K562 (cell line): ENCODE measurements around the gene ZNF691. TPM values are rescaled to one million over a fixed set of nuclear protein-coding genes. Genes with fewer than 3 reads are reported as not detected.

Experiments used
- ATAC-seq: fragments of 200-7000 bp; cut with Tn5 transposase; 3 replicates; pipeline ENCODE4 v1.9.1; 2020; ENCODE audit warnings: moderate library complexity
- BruUV-seq: library from RNA; stranded (reverse); fragments of 400-500 nt; replicated peaks from 2 replicates; lab custom pipeline; 2021; lab: Mats Ljungman, UMichigan
- CTCF ChIA-PET: fragments of 300-600 bp; formaldehyde crosslinking; extraction: SDS; loops from one replicate; lab custom pipeline; 2021; ENCODE audit warnings: low intra/inter-chr PET ratio; lab: Yijun Ruan, JAX
- POLR2A ChIA-PET: fragments of 300-600, 350-650 bp; sonication (Branson Sonifier 250); formaldehyde crosslinking; extraction: SDS; loops from one replicate; lab custom pipeline; 2021; ENCODE audit warnings: antibody characterized with exemption, inconsistent platforms; lab: Yijun Ruan, JAX
- DNase-seq, 4 experiments: peaks; one replicate each; pipeline versions ENCODE4 v3.0.0 to v3.0.0-alpha.2; 2011 to 2018; ENCODE audit warnings: low spot score in 3 of 4, mixed read lengths in 3 of 4; ENCODE audit errors: extremely low read depth in 1 of 4
- FAIRE-seq: peaks from 2 replicates; lab custom pipeline; 2011; peaks lifted over from hg19 to GRCh38; lab: Jason Lieb, UNC
- H2AFZ ChIP-seq: 2 replicates; pipeline ENCODE4 v1.6.0; 2011; ENCODE audit warnings: low read depth, low read length, control low read depth, inconsistent platforms
- H3K27ac ChIP-seq: fragments of 200-600 bp; 3 replicates; pipeline ENCODE4 v1.8.0; 2011; ENCODE audit warnings: low read depth, mild to moderate bottlenecking, control low read depth, inconsistent platforms, low read length, moderate library complexity, mixed read lengths; ENCODE audit errors: extremely low read depth
- H3K27me3 ChIP-seq, 2 experiments: fragments of 300-600 bp in 1 of 2; 2 replicates in 1 of 2; 3 replicates in 1 of 2; pipeline versions ENCODE4 v1.6.0 to v1.8.0; 2011; ENCODE audit warnings: inconsistent platforms in 2 of 2, low read length in 2 of 2, mild to moderate bottlenecking in 1 of 2, mixed read lengths in 1 of 2, moderate library complexity in 1 of 2; ENCODE audit not compliant: control insufficient read depth in 2 of 2, insufficient read depth in 2 of 2
- H3K36me3 ChIP-seq: fragments of 300-600 bp; 3 replicates; pipeline ENCODE4 v1.8.0; 2011; ENCODE audit warnings: mild to moderate bottlenecking, low read length, inconsistent platforms; ENCODE audit not compliant: control insufficient read depth, insufficient read depth
- H3K4me1 ChIP-seq, 2 experiments: fragments of 200-600 bp in 1 of 2; replicated peaks in 1 of 2; 2 replicates in 1 of 2; 3 replicates in 1 of 2; pipeline versions ENCODE4 v1.5.1 to v1.8.0; 2011; ENCODE audit warnings: inconsistent platforms in 2 of 2, low read length in 2 of 2, mild to moderate bottlenecking in 1 of 2, mixed read lengths in 1 of 2, moderate library complexity in 1 of 2; ENCODE audit not compliant: control insufficient read depth in 2 of 2, insufficient read depth in 2 of 2
- H3K4me2 ChIP-seq: 2 replicates; pipeline ENCODE4 v1.6.1; 2011; ENCODE audit warnings: low read length, control low read depth, inconsistent platforms, mixed read lengths; ENCODE audit not compliant: insufficient read depth
- H3K4me3 ChIP-seq: fragments of 200-600 bp; sonication (generic), shearing (Covaris generic); 2 replicates; pipeline ENCODE4 v1.5.1; 2016; ENCODE audit warnings: control low read depth, inconsistent platforms
- H3K79me2 ChIP-seq: fragments of 200-600 bp; 3 replicates; pipeline ENCODE4 v1.8.0; 2011; ENCODE audit warnings: low read length, inconsistent platforms; ENCODE audit not compliant: control insufficient read depth, insufficient read depth
- H3K9ac ChIP-seq, 2 experiments: 2 replicates each; pipeline versions ENCODE4 v1.6.0 to v1.6.1; 2011; ENCODE audit warnings: low read depth in 2 of 2, low read length in 2 of 2, control low read depth in 1 of 2, inconsistent platforms in 1 of 2, mild to moderate bottlenecking in 1 of 2, mixed read lengths in 1 of 2; ENCODE audit not compliant: insufficient read depth in 1 of 2
- H3K9me1 ChIP-seq: one replicate; pipeline ENCODE4 v1.6.0; 2011; ENCODE audit warnings: inconsistent platforms, mild to moderate bottlenecking, low read length, moderate library complexity; ENCODE audit not compliant: control insufficient read depth, insufficient read depth
- H3K9me3 ChIP-seq: replicated peaks from 2 replicates; pipeline ENCODE4 v1.5.1; 2011; ENCODE audit warnings: low read depth, low read length, inconsistent platforms; ENCODE audit not compliant: control insufficient read depth, insufficient read depth
- H4K20me1 ChIP-seq: replicated peaks from 2 replicates; pipeline ENCODE4 v1.6.1; 2011; ENCODE audit warnings: low read length, inconsistent platforms, mixed read lengths; ENCODE audit not compliant: control insufficient read depth, insufficient read depth
- ATF1 ChIP-seq, 2 experiments: fragments of 450-650 bp in 1 of 2; IDR thresholded peaks; 2 replicates each; pipeline ENCODE4 v1.6.1; 2016; ENCODE audit warnings: missing compliant biosample characterization in 1 of 2, missing genetic modification characterization in 1 of 2
- ATF3 ChIP-seq, 2 experiments: fragments of 450-650 bp in 1 of 2; sonication (generic) in 1 of 2; formaldehyde crosslinking in 1 of 2; IDR thresholded peaks in 1 of 2; conservative IDR thresholded peaks in 1 of 2; 2 replicates each; pipeline versions ENCODE4 v1.6.1 to v1.8.1; 2016 to 2023; ENCODE audit warnings: mild to moderate bottlenecking in 2 of 2, moderate library complexity in 2 of 2, inconsistent platforms in 1 of 2, missing genetic modification reagents in 1 of 2
- ATF7 ChIP-seq: fragments of 450-650 bp; IDR thresholded peaks from 2 replicates; pipeline ENCODE4 v1.7.1; 2014; ENCODE audit warnings: mild to moderate bottlenecking, moderate library complexity
- CTBP1 ChIP-seq: fragments of 450-650 bp; IDR thresholded peaks from 2 replicates; pipeline ENCODE4 v1.6.1; 2016; ENCODE audit warnings: borderline replicate concordance
- JUND ChIP-seq, 2 experiments: IDR thresholded peaks; 2 replicates in 1 of 2; 3 replicates in 1 of 2; pipeline ENCODE4 v1.6.1; 2011; ENCODE audit warnings: borderline replicate concordance in 2 of 2, low read depth in 2 of 2, low read length in 2 of 2, improper control_type of control experiment in 1 of 2, missing biosample characterization in 1 of 2, missing genetic modification characterization in 1 of 2, missing genetic modification reagents in 1 of 2
- MTA3 ChIP-seq: fragments of 450-650 bp; formaldehyde crosslinking; IDR thresholded peaks from 2 replicates; pipeline ENCODE4 v1.6.1; 2017; ENCODE audit warnings: mild to moderate bottlenecking, borderline replicate concordance
- NEUROD1 ChIP-seq: fragments of 150-350 bp; IDR thresholded peaks from 2 replicates; pipeline ENCODE4 v1.6.1; 2014; ENCODE audit warnings: borderline replicate concordance, low read length, low read depth; ENCODE audit not compliant: partially characterized antibody
- NR2C2 ChIP-seq, 2 experiments: fragments of 200-800 bp in 1 of 2; sonication (Bioruptor generic) in 1 of 2; sonication (generic) in 1 of 2; formaldehyde crosslinking in 1 of 2; IDR thresholded peaks; 2 replicates each; pipeline versions ENCODE4 v1.6.1 to v1.8.0; 2016 to 2022; ENCODE audit warnings: mild to moderate bottlenecking in 1 of 2, missing compliant biosample characterization in 1 of 2, missing genetic modification characterization in 1 of 2, missing genetic modification reagents in 1 of 2
- RCOR1 ChIP-seq, 2 experiments: IDR thresholded peaks; 2 replicates each; pipeline ENCODE4 v1.6.1; 2012; ENCODE audit warnings: low read depth in 2 of 2, low read length in 2 of 2, borderline replicate concordance in 1 of 2, improper control_type of control experiment in 1 of 2
- SMARCA4 ChIP-seq: fragments of 450-650 bp; IDR thresholded peaks from 2 replicates; pipeline ENCODE4 v1.6.1; 2016
- SRF ChIP-seq, 2 experiments: fragments of 250-450, 450-650 bp in 1 of 2; sonication (Bioruptor Pico) in 1 of 2; sonication (generic) in 1 of 2; formaldehyde crosslinking; IDR thresholded peaks; 2 replicates each; pipeline versions ENCODE4 v1.5.0 to v1.5.1; 2020 to 2022; ENCODE audit warnings: mild to moderate bottlenecking in 1 of 2, missing genetic modification reagents in 1 of 2
- STAG1 ChIP-seq: sonication (generic); formaldehyde crosslinking; IDR thresholded peaks from 2 replicates; pipeline ENCODE4 v1.5.0; 2020; ENCODE audit warnings: missing genetic modification reagents, borderline replicate concordance
- THRA ChIP-seq: fragments of 450-650 bp; IDR thresholded peaks from 2 replicates; pipeline ENCODE4 v1.6.1; 2017; ENCODE audit warnings: mild to moderate bottlenecking, moderate library complexity
- WGBS: fragments of 100-300 bp; shearing (Covaris generic); methylation state at CpG from one replicate; pipeline ENCODE4 v1.1.6; 2016; ENCODE audit warnings: low coverage, mixed read lengths; ENCODE audit not compliant: insufficient coverage; ENCODE audit errors: missing lambda C conversion rate; 5-methylcytosine and 5-hydroxymethylcytosine counted together
- in situ Hi-C: fragments of 300-500 bp; cut with MboI; formaldehyde crosslinking; loops from 4 replicates; pipeline ENCODE4 v1.15.0; 2018; ENCODE audit warnings: inconsistent platforms, mixed read lengths
- intact Hi-C: fragments of 100-400 bp; cut with micrococcal nuclease; formaldehyde crosslinking; loops from 2 replicates; pipeline ENCODE4 v1.14.2; 2022
- polyA plus RNA-seq, 8 experiments: library from polyadenylated mRNA; depleted of rRNA in 4 of 8; stranded (reverse) in 5 of 8; unstranded in 3 of 8; fragments of >200 nt; fragmentation: Nextera tagmentation in 2 of 8; fragmentation: Illumina TruSeq in 1 of 8; extraction: Ambion mirVana in 2 of 8; extraction: Trizol in 1 of 8; gene quantifications; 2 replicates each; pipeline versions ENCODE4 v1.2.1 to v1.2.3, GENCODE V29; 2011 to 2014; ENCODE audit warnings: inconsistent platforms in 1 of 8, missing spikeins in 1 of 8
- total RNA-seq, 7 experiments: library from RNA; depleted of rRNA in 6 of 7; stranded (reverse); fragments of >200 nt in 6 of 7; fragmentation: Illumina TruSeq in 2 of 7; extraction: Trizol in 2 of 7; gene quantifications; 2 replicates each; pipeline versions ENCODE4 v1.2.1 to v1.2.3, GENCODE V29; 2011 to 2021; ENCODE audit warnings: low replicate concordance in 1 of 7

Gene ZNF691
- total and polyA plus RNA-seq, 9 of the 15 experiments (the other 6 are each of a cell fraction or from before 2014, with no cell fraction given), result 10.7 to 30.4 (median 14.8) TPM

- Histone ChIP-seq H3K9me3 (no peaks in the 10 kb centered on the region), H2AFZ (peak overlapping the region; percentile 3; the same call in 1 of the 2 replicates), H4K20me1 (no peaks in the 10 kb centered on the region), H3K9ac (peak overlapping the region in 1 of 2 experiments; percentile 0; a peak in 2 of 4 replicates), H3K4me3 (no peak overlapping the region), H3K4me2 (no peak overlapping the region; the same call in 1 of the 2 replicates), H3K27ac (peak overlapping the region; percentile 19; the same call in 2 of the 3 replicates), H3K9me1 (no peaks in the 10 kb centered on the region), H3K36me3 (peaks cover 3% of the 10 kb centered on the region; the same call in 1 of the 3 replicates), H3K27me3 (no peaks in the 10 kb centered on the region), H3K79me2 (peaks cover 42% of the 10 kb centered on the region), H3K4me1 (peaks cover 28 to 68% of the 10 kb centered on the region in 2 experiments)
- intact Hi-C loops (loop anchor here (5.0 kb wide), 1 partner anchor 141 kb away; no protein-coding TSS in a partner anchor), in situ Hi-C loops (no loop called here)
- ChIA-PET CTCF (no interaction called here), POLR2A (interaction anchor here (0.6 to 8.7 kb wide), 12 partner anchors 8 to 240 kb away, joined by 3 to 76 read pairs (median 4); partner anchors contain the start of gene ZNF691)
- DNase-seq (peak in 1 of 4 experiments; percentile 55), ATAC-seq (no peak), FAIRE-seq (no peak)
- no peak for TF ChIP-seq STAG1 (CRISPR knock-in tag)
- no peak for TF ChIP-seq JUND (IDR thresholded peaks at IDR 0.05; ENCODE audit: borderline replicate concordance, low read depth, low read length)
- TF ChIP-seq JUND (tag; IDR thresholded peaks at IDR 0.05; ENCODE audit: borderline replicate concordance, low read depth, low read length), result peak; percentile 38; the same call in 1 of the 3 replicates
- TF ChIP-seq THRA, result no peak
- peak; percentile 16; the same call in 1 of the 2 replicates for TF ChIP-seq SMARCA4
- TF ChIP-seq ATF3 (IDR thresholded peaks at IDR 0.05), result no peak
- TF ChIP-seq ATF3 (CRISPR knock-in tag; conservative IDR thresholded peaks at IDR 0.05), result 0 out of 2 replicates have a peak, but pooled peaks have one; percentile 20
- TF ChIP-seq NEUROD1, result no peak
- peak in 1 of 2 experiments; percentile 34; a peak in 1 of 4 replicates for TF ChIP-seq RCOR1 (IDR thresholded peaks at IDR 0.05; ENCODE audit: borderline replicate concordance in 1 of 2, low read depth in 2 of 2, low read length in 2 of 2)
- no peak for TF ChIP-seq NR2C2 (CRISPR knock-in tag; IDR thresholded peaks at IDR 0.05)
- TF ChIP-seq NR2C2 (tag; IDR thresholded peaks at IDR 0.05), result peak; percentile 38
- peak; percentile 19; the same call in 1 of the 2 replicates for TF ChIP-seq ATF7
- peak; percentile 36; the same call in 1 of the 2 replicates for TF ChIP-seq CTBP1
- peak in 1 of 2 experiments; percentile 56; a peak in 1 of 4 replicates for TF ChIP-seq SRF (CRISPR knock-in tag; IDR thresholded peaks at IDR 0.05)
- TF ChIP-seq ATF1 (CRISPR knock-in tag; IDR thresholded peaks at IDR 0.05), result no peak
- peak; percentile 54 for TF ChIP-seq ATF1 (tag; IDR thresholded peaks at IDR 0.05)
- TF ChIP-seq MTA3, result peak; percentile 25; the same call in 1 of the 2 replicates
- 17% methylated on average over 1 of the region's 1 CpG for WGBS
- no TSS peak for BruUV-seq
Observed at GRCh38 chr1:42820813-42821212, 25.6 kb upstream of the ZNF691 start.
